H1 (cell line): ENCODE data around the gene USP30. TPM values are rescaled to one million over a fixed set of nuclear protein-coding genes. Genes with fewer than 3 reads are reported as not detected.

Source experiments
- CTCF ChIA-PET: fragments of 300-600 bp; sonication (Branson Sonifier 250); formaldehyde crosslinking; loops from one replicate; lab custom pipeline; 2021; ENCODE audit not compliant: partially characterized antibody; lab: Charles Lee
- POLR2A ChIA-PET: fragments of 300-600 bp; sonication (Branson Sonifier 250); formaldehyde crosslinking; loops from one replicate; lab custom pipeline; 2021; ENCODE audit warnings: inconsistent platforms; ENCODE audit not compliant: partially characterized antibody; lab: Charles Lee
- DNase-seq, 2 experiments: peaks; one replicate each; pipeline versions ENCODE4 v3.0.0 to v3.0.0-alpha.2; 2010 to 2022; ENCODE audit warnings: low spot score in 2 of 2, low read depth in 1 of 2, mixed read lengths in 1 of 2
- FAIRE-seq: peaks from 2 replicates; lab custom pipeline; 2011; peaks lifted over from hg19 to GRCh38; lab: Jason Lieb, UNC
- H2AFZ ChIP-seq: 2 replicates; pipeline ENCODE4 v1.8.1; 2012; ENCODE audit warnings: low read length, inconsistent platforms
- H2AK5ac ChIP-seq: 2 replicates; pipeline ENCODE4 v1.6.1; 2013; ENCODE audit warnings: low read depth, low read length
- H2BK120ac ChIP-seq: replicated peaks from 2 replicates; pipeline ENCODE3; 2013; ENCODE audit warnings: low read depth, low read length, inconsistent platforms
- H2BK12ac ChIP-seq: 2 replicates; pipeline ENCODE4 v1.6.1; 2013; ENCODE audit warnings: low read depth, low read length
- H2BK15ac ChIP-seq: 2 replicates; pipeline ENCODE4 v1.6.1; 2013; ENCODE audit warnings: low read length
- H2BK20ac ChIP-seq: 2 replicates; pipeline ENCODE4 v1.6.1; 2013; ENCODE audit warnings: low read length
- H2BK5ac ChIP-seq: 2 replicates; pipeline ENCODE4 v1.6.1; 2013; ENCODE audit warnings: low read depth, low read length
- H3K14ac ChIP-seq: 2 replicates; pipeline ENCODE4 v1.6.1; 2013; ENCODE audit warnings: inconsistent platforms; ENCODE audit not compliant: insufficient read length
- H3K18ac ChIP-seq: 2 replicates; pipeline ENCODE4 v1.6.1; 2013; ENCODE audit warnings: low read length; ENCODE audit errors: extremely low read depth
- H3K23ac ChIP-seq: 2 replicates; pipeline ENCODE4 v1.6.1; 2013; ENCODE audit warnings: inconsistent platforms; ENCODE audit not compliant: insufficient read length
- H3K23me2 ChIP-seq: 2 replicates; pipeline ENCODE4 v1.6.1; 2013; ENCODE audit warnings: low read depth, low read length
- H3K27ac ChIP-seq: 2 replicates; pipeline ENCODE4 v1.6.1; 2011; ENCODE audit warnings: low read depth, low read length, inconsistent platforms
- H3K27me3 ChIP-seq, 4 experiments: replicated peaks in 1 of 4; 1 replicate in 1 of 4; 2 replicates in 3 of 4; pipeline versions ENCODE4 v1.6.1 to v1.8.1; 2011 to 2013; ENCODE audit warnings: low read length in 3 of 4, mild to moderate bottlenecking in 3 of 4, inconsistent platforms in 2 of 4, mixed read lengths in 2 of 4, moderate library complexity in 1 of 4; ENCODE audit not compliant: control insufficient read depth in 3 of 4, insufficient read depth in 3 of 4; ENCODE audit errors: extremely low read depth in 1 of 4
- H3K36me3 ChIP-seq, 4 experiments: 2 replicates each; pipeline versions ENCODE4 v1.6.1 to v1.8.1; 2011 to 2013; ENCODE audit warnings: mild to moderate bottlenecking in 4 of 4, low read length in 3 of 4, moderate library complexity in 2 of 4, control low read depth in 1 of 4, inconsistent platforms in 1 of 4; ENCODE audit not compliant: insufficient read depth in 4 of 4, control insufficient read depth in 2 of 4
- H3K4ac ChIP-seq: replicated peaks from 2 replicates; pipeline ENCODE3; 2013; ENCODE audit warnings: low read length, low read depth, mixed read lengths, inconsistent platforms; ENCODE audit not compliant: insufficient read length
- H3K4me1 ChIP-seq, 4 experiments: replicated peaks in 1 of 4; 1 replicate in 1 of 4; 2 replicates in 3 of 4; pipeline versions ENCODE4 v1.6.1 to v1.8.1; 2011 to 2013; ENCODE audit warnings: low read length in 3 of 4, inconsistent platforms in 2 of 4, mixed read lengths in 1 of 4; ENCODE audit not compliant: insufficient read depth in 4 of 4, control insufficient read depth in 3 of 4
- H3K4me2 ChIP-seq, 2 experiments: 2 replicates each; pipeline versions ENCODE4 v1.6.1 to v1.8.1; 2011 to 2013; ENCODE audit warnings: low read depth in 2 of 2, low read length in 2 of 2, control low read depth in 1 of 2, inconsistent platforms in 1 of 2, mild to moderate bottlenecking in 1 of 2; ENCODE audit not compliant: insufficient read depth in 1 of 2
- H3K4me3 ChIP-seq, 4 experiments: fragments of 200-600, 300-600 bp in 1 of 4; sonication (generic), shearing (Covaris generic), sonication (Bioruptor Twin) in 1 of 4; 2 replicates each; pipeline versions ENCODE4 v1.5.1 to v1.8.1; 2011 to 2016; ENCODE audit warnings: low read length in 4 of 4, low read depth in 3 of 4, control low read depth in 2 of 4, inconsistent platforms in 2 of 4, mild to moderate bottlenecking in 2 of 4, mixed read lengths in 1 of 4, moderate library complexity in 1 of 4; ENCODE audit not compliant: insufficient read depth in 2 of 4; ENCODE audit errors: extremely low read depth in 1 of 4
- H3K56ac ChIP-seq: replicated peaks from 2 replicates; pipeline ENCODE3; 2013; ENCODE audit warnings: low read depth, mild to moderate bottlenecking, mixed read lengths, low read length, inconsistent platforms; ENCODE audit not compliant: insufficient read length
- H3K79me1 ChIP-seq: 2 replicates; pipeline ENCODE4 v1.6.1; 2013; ENCODE audit warnings: low read depth, low read length, control low read depth
- H3K79me2 ChIP-seq, 2 experiments: 2 replicates each; pipeline versions ENCODE4 v1.6.1 to v1.8.1; 2012 to 2013; ENCODE audit warnings: low read length in 2 of 2, mild to moderate bottlenecking in 2 of 2, inconsistent platforms in 1 of 2; ENCODE audit not compliant: insufficient read depth in 2 of 2, control insufficient read depth in 1 of 2
- H3K9ac ChIP-seq, 4 experiments: replicated peaks in 1 of 4; 1 replicate in 1 of 4; 2 replicates in 3 of 4; pipeline versions ENCODE4 v1.6.1 to v1.8.1; 2011 to 2013; ENCODE audit warnings: low read depth in 3 of 4, low read length in 3 of 4, control low read depth in 2 of 4, mild to moderate bottlenecking in 2 of 4, moderate library complexity in 2 of 4, inconsistent platforms in 1 of 4; ENCODE audit errors: extremely low read depth in 1 of 4
- H3K9me3 ChIP-seq, 2 experiments: 2 replicates each; pipeline versions ENCODE4 v1.6.1 to v1.8.1; 2012 to 2013; ENCODE audit warnings: mild to moderate bottlenecking in 2 of 2, moderate library complexity in 2 of 2, control low read depth in 1 of 2, inconsistent platforms in 1 of 2, low read depth in 1 of 2, low read length in 1 of 2, mixed read lengths in 1 of 2; ENCODE audit not compliant: insufficient read depth in 2 of 2
- H4K20me1 ChIP-seq, 2 experiments: replicated peaks in 1 of 2; 2 replicates each; pipeline versions ENCODE3 to v1.8.1; 2011 to 2013; ENCODE audit warnings: inconsistent platforms in 2 of 2, low read length in 2 of 2, mild to moderate bottlenecking in 1 of 2; ENCODE audit not compliant: insufficient read depth in 2 of 2, control insufficient read depth in 1 of 2
- H4K5ac ChIP-seq: 2 replicates; pipeline ENCODE4 v1.6.1; 2013; ENCODE audit warnings: low read length, low read depth, mixed read lengths, inconsistent platforms; ENCODE audit not compliant: insufficient read length
- H4K8ac ChIP-seq: 2 replicates; pipeline ENCODE4 v1.8.0; 2013; ENCODE audit warnings: mild to moderate bottlenecking, moderate library complexity, low read length, inconsistent platforms; ENCODE audit not compliant: insufficient read depth; ENCODE audit errors: extremely low read depth
- H4K91ac ChIP-seq: replicated peaks from 2 replicates; pipeline ENCODE3; 2013; ENCODE audit warnings: low read length, mixed read lengths, inconsistent platforms; ENCODE audit not compliant: insufficient read length
- ATF2 ChIP-seq: IDR thresholded peaks from 2 replicates; pipeline ENCODE4 v1.6.1; 2012; ENCODE audit warnings: low read length, inconsistent platforms
- KDM1A ChIP-seq: fragments of 200-600, 300-600 bp; sonication (generic); IDR thresholded peaks from 2 replicates; pipeline ENCODE4 v1.7.1; 2016; ENCODE audit warnings: mild to moderate bottlenecking, low read length, borderline replicate concordance
- WGBS, 2 experiments: shearing (Covaris generic) in 1 of 2; methylation state at CpG; one replicate each; pipeline versions ENCODE4 v1.1.6 to v1.1.7; 2013 to 2015; ENCODE audit warnings: low lambda C conversion rate in 2 of 2, mixed read lengths in 2 of 2, inconsistent platforms in 1 of 2, low coverage in 1 of 2, missing lambda C conversion rate in 1 of 2; ENCODE audit not compliant: insufficient replicate concordance in 2 of 2, insufficient coverage in 1 of 2, insufficient read length in 1 of 2; ENCODE audit errors: extremely low coverage in 1 of 2, missing lambda C conversion rate in 1 of 2; 5-methylcytosine and 5-hydroxymethylcytosine counted together
- polyA plus RNA-seq, 7 experiments: library from polyadenylated mRNA; depleted of rRNA in 3 of 7; stranded (reverse) in 5 of 7; unstranded in 2 of 7; fragments of >200 nt in 5 of 7; fragments of 200-250 nt in 2 of 7; gene quantifications; 1 replicate in 5 of 7; 2 replicates in 1 of 7; 4 replicates in 1 of 7; pipeline versions ENCODE4 v1.2.1 to v1.2.3, GENCODE V29; 2011 to 2013; ENCODE audit warnings: missing spikeins in 2 of 7, mixed read lengths in 2 of 7
- total RNA-seq: library from RNA; stranded (reverse); fragmentation: NEBNext Ultra II Directional; extraction: Animal tissue kit (Norgen Biotek cat#: 25700); gene quantifications from 2 replicates; pipeline ENCODE4 v1.2.1, GENCODE V29; 2021

USP30 gene
- total and polyA plus RNA-seq, 2 of the 8 experiments (the other 6 are each of a cell fraction or from before 2014, with no cell fraction given): 7.0 to 12.2 TPM

GRCh38 chr12:109113661-109114321 lies 61.4 kb downstream of the USP30 start:
- Histone ChIP-seq H3K27ac (no peak overlapping the region), H2BK20ac (no peak overlapping the region), H3K9ac (no peak overlapping the region), H2BK15ac (no peak overlapping the region), H4K20me1 (no peaks in the 10 kb centered on the region), H3K4me2 (no peak overlapping the region), H4K8ac (no peak overlapping the region), H3K79me2 (no peaks in the 10 kb centered on the region), H2BK120ac (no peak overlapping the region), H4K91ac (no peak overlapping the region), H3K23ac (no peak overlapping the region), H3K4me1 (peaks cover 2 to 11% (median 5%) of the 10 kb centered on the region in 4 experiments; a peak in 5 of 7 replicates), H2BK12ac (no peak overlapping the region), H3K79me1 (no peaks in the 10 kb centered on the region), H2AK5ac (no peak overlapping the region), H3K14ac (no peak overlapping the region), H3K36me3 (peaks cover 1 to 12% (median 6%) of the 10 kb centered on the region in 4 experiments; a peak in 5 of 8 replicates), H3K4me3 (no peak overlapping the region), H3K9me3 (no peaks in the 10 kb centered on the region), H2BK5ac (no peak overlapping the region), H3K4ac (no peak overlapping the region), H3K23me2 (no peaks in the 10 kb centered on the region), H3K27me3 (no peaks in the 10 kb centered on the region; a peak in 1 of 7 replicates), H4K5ac (no peak overlapping the region), H2AFZ (no peak overlapping the region), H3K56ac (no peak overlapping the region), H3K18ac (no peak overlapping the region)
- ChIA-PET CTCF (interaction anchor here (1.0 to 3.0 kb wide), 7 partner anchors 8 to 142 kb away, joined by 3 to 29 read pairs (median 4); no protein-coding TSS in a partner anchor), POLR2A (interaction anchor here (2.1 kb wide), 1 partner anchor 17 kb away, joined by 4 read pairs; no protein-coding TSS in a partner anchor)
- FAIRE-seq: no peak
- TF ChIP-seq ATF2: no peak
- peak; percentile 34; the same call in 1 of the 2 replicates for TF ChIP-seq KDM1A
- no peak for DNase-seq
- WGBS, 2 experiments: 92% methylated on average over 5 of the region's 5 CpGs; no CpG with 5 or more reads in 1 of the 2 experiments
